GM12878 (cell line): Measurements from ENCODE around the gene TRNT1. TPM values are rescaled to one million over a fixed set of nuclear protein-coding genes. Genes with fewer than 3 reads are reported as not detected.

Source experiments
- ATAC-seq: fragments of 200-7000 bp; cut with Tn5 transposase; 3 replicates; pipeline ENCODE4 v1.9.1; 2020; ENCODE audit warnings: mild to moderate bottlenecking, moderate library complexity
- BruUV-seq: library from RNA; stranded (reverse); fragments of 400-500 nt; replicated peaks from 2 replicates; lab custom pipeline; 2021; lab: Mats Ljungman, UMichigan
- CTCF ChIA-PET: fragments of 300-600 bp; sonication (Branson Sonifier 250); formaldehyde crosslinking; extraction: SDS; loops from one replicate; lab custom pipeline; 2021; ENCODE audit warnings: inconsistent platforms; lab: Yijun Ruan, JAX
- POLR2A ChIA-PET: fragments of 350-600 bp; formaldehyde crosslinking; extraction: SDS; loops from one replicate; lab custom pipeline; 2021; ENCODE audit warnings: inconsistent platforms; lab: Charles Lee
- RAD21 ChIA-PET: fragments of 300-600 bp; sonication (Branson Sonifier 250); formaldehyde crosslinking; loops from one replicate; lab custom pipeline; 2023; ENCODE audit warnings: antibody characterized with exemption; ENCODE audit not compliant: unreplicated experiment; lab: Charles Lee
- SMC1A ChIA-PET: fragments of 300-600 bp; sonication (Branson Sonifier 250); formaldehyde crosslinking; loops from one replicate; lab custom pipeline; 2023; ENCODE audit not compliant: unreplicated experiment, uncharacterized antibody; lab: Charles Lee
- DNase-seq: peaks from one replicate; pipeline ENCODE4 v3.0.0-alpha.2; 2011; ENCODE audit warnings: low read depth, low spot score
- FAIRE-seq: peaks from 3 replicates; lab custom pipeline; 2011; peaks lifted over from hg19 to GRCh38; lab: Jason Lieb, UNC
- H2AFZ ChIP-seq: 2 replicates; pipeline ENCODE4 v1.6.0; 2011; ENCODE audit warnings: low read depth, low read length, control low read depth; ENCODE audit not compliant: control insufficient read depth
- H3K27ac ChIP-seq: 2 replicates; pipeline ENCODE4 v1.5.1; 2011; ENCODE audit warnings: control low read depth; ENCODE audit not compliant: control insufficient read depth, insufficient read depth
- H3K27me3 ChIP-seq, 2 experiments: replicated peaks in 1 of 2; 2 replicates each; pipeline versions ENCODE4 v1.6.0 to v1.6.1; 2011; ENCODE audit warnings: low read length in 1 of 2; ENCODE audit not compliant: control insufficient read depth in 2 of 2, insufficient read depth in 2 of 2
- H3K36me3 ChIP-seq, 2 experiments: 2 replicates each; pipeline ENCODE4 v1.5.1; 2011; ENCODE audit warnings: low read length in 1 of 2; ENCODE audit not compliant: control insufficient read depth in 2 of 2, insufficient read depth in 2 of 2
- H3K4me1 ChIP-seq: 2 replicates; pipeline ENCODE4 v1.6.1; 2011; ENCODE audit warnings: mild to moderate bottlenecking, low read length, moderate library complexity, mixed read lengths; ENCODE audit not compliant: control insufficient read depth, insufficient read depth
- H3K4me2 ChIP-seq: 2 replicates; pipeline ENCODE4 v1.6.0; 2011; ENCODE audit warnings: control low read depth; ENCODE audit not compliant: control insufficient read depth, insufficient read depth
- H3K4me3 ChIP-seq: fragments of 200-600 bp; sonication (generic); 2 replicates; pipeline ENCODE4 v1.5.1; 2016
- H3K79me2 ChIP-seq: 2 replicates; pipeline ENCODE4 v1.6.0; 2011; ENCODE audit warnings: low read length; ENCODE audit not compliant: control insufficient read depth, insufficient read depth
- H3K9ac ChIP-seq: 2 replicates; pipeline ENCODE4 v1.8.0; 2011; ENCODE audit warnings: low read length, control low read depth, mixed read lengths; ENCODE audit not compliant: control insufficient read depth, insufficient read depth
- H3K9me3 ChIP-seq: replicated peaks from 3 replicates; pipeline ENCODE4 v1.5.1; 2011; ENCODE audit warnings: mild to moderate bottlenecking, low read length; ENCODE audit not compliant: control insufficient read depth, insufficient read depth
- H4K20me1 ChIP-seq: 2 replicates; pipeline ENCODE4 v1.6.0; 2011; ENCODE audit not compliant: control insufficient read depth, insufficient read depth
- BCL11A ChIP-seq: IDR thresholded peaks from 2 replicates; pipeline ENCODE4 v1.6.1; 2011; ENCODE audit warnings: low read depth, low read length
- EP300 ChIP-seq, 2 experiments: fragments of 150-350 bp in 1 of 2; IDR thresholded peaks; 2 replicates each; pipeline ENCODE4 v1.6.1; 2011 to 2012; ENCODE audit warnings: low read depth in 2 of 2, low read length in 2 of 2, borderline replicate concordance in 1 of 2, improper control_type of control experiment in 1 of 2, inconsistent platforms in 1 of 2; ENCODE audit not compliant: control insufficient read depth in 1 of 2
- JUNB ChIP-seq: IDR thresholded peaks from 2 replicates; pipeline ENCODE4 v1.6.1; 2016; ENCODE audit warnings: antibody characterized with exemption, mild to moderate bottlenecking
- MYC ChIP-seq: IDR thresholded peaks from 2 replicates; pipeline ENCODE4 v1.6.1; 2011; ENCODE audit warnings: mild to moderate bottlenecking, low read length, moderate library complexity, inconsistent platforms; ENCODE audit not compliant: insufficient read depth, insufficient replicate concordance, insufficient read length, severe bottlenecking
- NR2C1 ChIP-seq: fragments of 450-650 bp; IDR thresholded peaks from 2 replicates; pipeline ENCODE4 v1.6.1; 2017; ENCODE audit warnings: antibody characterized with exemption, mild to moderate bottlenecking, moderate library complexity
- NR2F1 ChIP-seq: fragments of 450-650 bp; conservative IDR thresholded peaks from 2 replicates; pipeline ENCODE4 v1.6.1; 2017; ENCODE audit warnings: mild to moderate bottlenecking
- SIN3A ChIP-seq: IDR thresholded peaks from 2 replicates; pipeline ENCODE4 v1.6.1; 2012; ENCODE audit warnings: low read depth, low read length, improper control_type of control experiment
- SIX5 ChIP-seq: IDR thresholded peaks from 2 replicates; pipeline ENCODE4 v1.6.1; 2011; ENCODE audit warnings: mild to moderate bottlenecking, low read depth, low read length, moderate library complexity; ENCODE audit not compliant: severe bottlenecking
- TCF3 ChIP-seq: IDR thresholded peaks from 2 replicates; pipeline ENCODE4 v1.6.1; 2012; ENCODE audit warnings: low read depth, mild to moderate bottlenecking, low read length, borderline replicate concordance; ENCODE audit not compliant: insufficient read depth
- ZBTB11 ChIP-seq: fragments of 450-650 bp; formaldehyde crosslinking; IDR thresholded peaks from 2 replicates; pipeline ENCODE4 v1.5.0; 2022; ENCODE audit warnings: mild to moderate bottlenecking, missing genetic modification characterization
- in situ Hi-C: fragments of 300-500 bp; cut with MboI; formaldehyde crosslinking; loops from 9 replicates; pipeline ENCODE4 v1.14.3; 2018; ENCODE audit warnings: mixed read lengths
- intact Hi-C: fragments of 100-400 bp; cut with micrococcal nuclease; formaldehyde crosslinking; loops from one replicate; pipeline ENCODE4 v1.14.2; 2022; ENCODE audit not compliant: unreplicated experiment
- polyA plus RNA-seq, 11 experiments: library from polyadenylated mRNA; depleted of rRNA in 4 of 11; unstranded in 6 of 11; stranded (reverse) in 5 of 11; fragments of >200 nt; fragmentation: Nextera tagmentation in 4 of 11; fragmentation: Illumina TruSeq in 1 of 11; extraction: Ambion mirVana in 4 of 11; extraction: Trizol in 1 of 11; gene quantifications; 1 replicate in 1 of 11; 2 replicates in 10 of 11; pipeline versions ENCODE4 v1.2.1 to v1.2.3, GENCODE V29; 2011 to 2016; ENCODE audit warnings: inconsistent platforms in 2 of 11, missing spikeins in 2 of 11, low read depth in 1 of 11
- total RNA-seq, 4 experiments: library from RNA; depleted of rRNA in 3 of 4; stranded (reverse); fragments of >200 nt in 3 of 4; fragmentation: Illumina TruSeq in 1 of 4; extraction: Trizol in 1 of 4; gene quantifications; 2 replicates each; pipeline versions ENCODE4 v1.2.1 to v1.2.3, GENCODE V29; 2013 to 2021

Gene TRNT1
- total and polyA plus RNA-seq, 10 of the 15 experiments (the other 5 are each of a cell fraction or from before 2014, with no cell fraction given): 28.6 to 54.9 (median 36.6) TPM

GRCh38 chr3:3141939-3142338 is 15.2 kb downstream of the TRNT1 start:
- ATAC-seq (no peak), DNase-seq (no peak), FAIRE-seq (no peak)
- Histone ChIP-seq H3K79me2 (no peaks in the 10 kb centered on the region; the same call in 1 of the 2 replicates), H3K4me2 (no peak overlapping the region), H3K4me1 (no peaks in the 10 kb centered on the region), H3K27me3 (no peaks in the 10 kb centered on the region), H3K9ac (no peak overlapping the region), H3K9me3 (no peaks in the 10 kb centered on the region), H3K36me3 (peaks cover 10 to 43% of the 10 kb centered on the region in 2 experiments), H3K27ac (no peak overlapping the region), H3K4me3 (no peak overlapping the region), H4K20me1 (no peaks in the 10 kb centered on the region), H2AFZ (no peak overlapping the region)
- CTCF ChIA-PET: interaction anchor here (1.9 kb wide), 1 partner anchor 10 kb away, joined by 5 read pairs; no protein-coding TSS in a partner anchor
- intact Hi-C loops (no loop called here), in situ Hi-C loops (no loop called here)
- BruUV-seq: no TSS peak
- SMC1A ChIA-PET: interaction anchor here (1.0 to 1.5 kb wide), 3 partner anchors 8 to 12 kb away, joined by 3 to 5 read pairs (median 4); no protein-coding TSS in a partner anchor
- POLR2A ChIA-PET: no interaction called here
- RAD21 ChIA-PET: no interaction called here
- TF ChIP-seq SIX5 (no peak), TCF3 (no peak), ZBTB11 (no peak), EP300 (IDR thresholded peaks at IDR 0.05; ENCODE audit: borderline replicate concordance in 1 of 2, control insufficient read depth in 1 of 2, low read depth in 2 of 2, low read length in 2 of 2) (no peak), NR2F1 (no peak), JUNB (no peak), MYC (no peak), BCL11A (no peak), SIN3A (no peak), NR2C1 (no peak)
